H1 (cell line): Measurements from ENCODE around the gene GALNTL6. TPM values are rescaled to one million over a fixed set of nuclear protein-coding genes. Genes with fewer than 3 reads are reported as not detected.

Experiments
- CTCF ChIA-PET: fragments of 300-600 bp; sonication (Branson Sonifier 250); formaldehyde crosslinking; loops from one replicate; lab custom pipeline; 2021; ENCODE audit not compliant: partially characterized antibody; lab: Charles Lee
- POLR2A ChIA-PET: fragments of 300-600 bp; sonication (Branson Sonifier 250); formaldehyde crosslinking; loops from one replicate; lab custom pipeline; 2021; ENCODE audit warnings: inconsistent platforms; ENCODE audit not compliant: partially characterized antibody; lab: Charles Lee
- DNase-seq, 2 experiments: peaks; one replicate each; pipeline versions ENCODE4 v3.0.0 to v3.0.0-alpha.2; 2010 to 2022; ENCODE audit warnings: low spot score in 2 of 2, low read depth in 1 of 2, mixed read lengths in 1 of 2
- FAIRE-seq: peaks from 2 replicates; lab custom pipeline; 2011; peaks lifted over from hg19 to GRCh38; lab: Jason Lieb, UNC
- H2AFZ ChIP-seq: 2 replicates; pipeline ENCODE4 v1.8.1; 2012; ENCODE audit warnings: low read length, inconsistent platforms
- H2AK5ac ChIP-seq: 2 replicates; pipeline ENCODE4 v1.6.1; 2013; ENCODE audit warnings: low read depth, low read length
- H2BK120ac ChIP-seq: replicated peaks from 2 replicates; pipeline ENCODE3; 2013; ENCODE audit warnings: low read depth, low read length, inconsistent platforms
- H2BK12ac ChIP-seq: 2 replicates; pipeline ENCODE4 v1.6.1; 2013; ENCODE audit warnings: low read depth, low read length
- H2BK15ac ChIP-seq: 2 replicates; pipeline ENCODE4 v1.6.1; 2013; ENCODE audit warnings: low read length
- H2BK20ac ChIP-seq: 2 replicates; pipeline ENCODE4 v1.6.1; 2013; ENCODE audit warnings: low read length
- H2BK5ac ChIP-seq: 2 replicates; pipeline ENCODE4 v1.6.1; 2013; ENCODE audit warnings: low read depth, low read length
- H3K14ac ChIP-seq: 2 replicates; pipeline ENCODE4 v1.6.1; 2013; ENCODE audit warnings: inconsistent platforms; ENCODE audit not compliant: insufficient read length
- H3K18ac ChIP-seq: 2 replicates; pipeline ENCODE4 v1.6.1; 2013; ENCODE audit warnings: low read length; ENCODE audit errors: extremely low read depth
- H3K23ac ChIP-seq: 2 replicates; pipeline ENCODE4 v1.6.1; 2013; ENCODE audit warnings: inconsistent platforms; ENCODE audit not compliant: insufficient read length
- H3K23me2 ChIP-seq: 2 replicates; pipeline ENCODE4 v1.6.1; 2013; ENCODE audit warnings: low read depth, low read length
- H3K27ac ChIP-seq: 2 replicates; pipeline ENCODE4 v1.6.1; 2011; ENCODE audit warnings: low read depth, low read length, inconsistent platforms
- H3K27me3 ChIP-seq, 4 experiments: replicated peaks in 1 of 4; 1 replicate in 1 of 4; 2 replicates in 3 of 4; pipeline versions ENCODE4 v1.6.1 to v1.8.1; 2011 to 2013; ENCODE audit warnings: low read length in 3 of 4, mild to moderate bottlenecking in 3 of 4, inconsistent platforms in 2 of 4, mixed read lengths in 2 of 4, moderate library complexity in 1 of 4; ENCODE audit not compliant: control insufficient read depth in 3 of 4, insufficient read depth in 3 of 4; ENCODE audit errors: extremely low read depth in 1 of 4
- H3K36me3 ChIP-seq, 4 experiments: 2 replicates each; pipeline versions ENCODE4 v1.6.1 to v1.8.1; 2011 to 2013; ENCODE audit warnings: mild to moderate bottlenecking in 4 of 4, low read length in 3 of 4, moderate library complexity in 2 of 4, control low read depth in 1 of 4, inconsistent platforms in 1 of 4; ENCODE audit not compliant: insufficient read depth in 4 of 4, control insufficient read depth in 2 of 4
- H3K4ac ChIP-seq: replicated peaks from 2 replicates; pipeline ENCODE3; 2013; ENCODE audit warnings: low read length, low read depth, mixed read lengths, inconsistent platforms; ENCODE audit not compliant: insufficient read length
- H3K4me1 ChIP-seq, 4 experiments: replicated peaks in 1 of 4; 1 replicate in 1 of 4; 2 replicates in 3 of 4; pipeline versions ENCODE4 v1.6.1 to v1.8.1; 2011 to 2013; ENCODE audit warnings: low read length in 3 of 4, inconsistent platforms in 2 of 4, mixed read lengths in 1 of 4; ENCODE audit not compliant: insufficient read depth in 4 of 4, control insufficient read depth in 3 of 4
- H3K4me2 ChIP-seq, 2 experiments: 2 replicates each; pipeline versions ENCODE4 v1.6.1 to v1.8.1; 2011 to 2013; ENCODE audit warnings: low read depth in 2 of 2, low read length in 2 of 2, control low read depth in 1 of 2, inconsistent platforms in 1 of 2, mild to moderate bottlenecking in 1 of 2; ENCODE audit not compliant: insufficient read depth in 1 of 2
- H3K4me3 ChIP-seq, 4 experiments: fragments of 200-600, 300-600 bp in 1 of 4; sonication (generic), shearing (Covaris generic), sonication (Bioruptor Twin) in 1 of 4; 2 replicates each; pipeline versions ENCODE4 v1.5.1 to v1.8.1; 2011 to 2016; ENCODE audit warnings: low read length in 4 of 4, low read depth in 3 of 4, control low read depth in 2 of 4, inconsistent platforms in 2 of 4, mild to moderate bottlenecking in 2 of 4, mixed read lengths in 1 of 4, moderate library complexity in 1 of 4; ENCODE audit not compliant: insufficient read depth in 2 of 4; ENCODE audit errors: extremely low read depth in 1 of 4
- H3K56ac ChIP-seq: replicated peaks from 2 replicates; pipeline ENCODE3; 2013; ENCODE audit warnings: low read depth, mild to moderate bottlenecking, mixed read lengths, low read length, inconsistent platforms; ENCODE audit not compliant: insufficient read length
- H3K79me1 ChIP-seq: 2 replicates; pipeline ENCODE4 v1.6.1; 2013; ENCODE audit warnings: low read depth, low read length, control low read depth
- H3K79me2 ChIP-seq, 2 experiments: 2 replicates each; pipeline versions ENCODE4 v1.6.1 to v1.8.1; 2012 to 2013; ENCODE audit warnings: low read length in 2 of 2, mild to moderate bottlenecking in 2 of 2, inconsistent platforms in 1 of 2; ENCODE audit not compliant: insufficient read depth in 2 of 2, control insufficient read depth in 1 of 2
- H3K9ac ChIP-seq, 4 experiments: replicated peaks in 1 of 4; 1 replicate in 1 of 4; 2 replicates in 3 of 4; pipeline versions ENCODE4 v1.6.1 to v1.8.1; 2011 to 2013; ENCODE audit warnings: low read depth in 3 of 4, low read length in 3 of 4, control low read depth in 2 of 4, mild to moderate bottlenecking in 2 of 4, moderate library complexity in 2 of 4, inconsistent platforms in 1 of 4; ENCODE audit errors: extremely low read depth in 1 of 4
- H3K9me3 ChIP-seq, 2 experiments: 2 replicates each; pipeline versions ENCODE4 v1.6.1 to v1.8.1; 2012 to 2013; ENCODE audit warnings: mild to moderate bottlenecking in 2 of 2, moderate library complexity in 2 of 2, control low read depth in 1 of 2, inconsistent platforms in 1 of 2, low read depth in 1 of 2, low read length in 1 of 2, mixed read lengths in 1 of 2; ENCODE audit not compliant: insufficient read depth in 2 of 2
- H4K20me1 ChIP-seq, 2 experiments: replicated peaks in 1 of 2; 2 replicates each; pipeline versions ENCODE3 to v1.8.1; 2011 to 2013; ENCODE audit warnings: inconsistent platforms in 2 of 2, low read length in 2 of 2, mild to moderate bottlenecking in 1 of 2; ENCODE audit not compliant: insufficient read depth in 2 of 2, control insufficient read depth in 1 of 2
- H4K5ac ChIP-seq: 2 replicates; pipeline ENCODE4 v1.6.1; 2013; ENCODE audit warnings: low read length, low read depth, mixed read lengths, inconsistent platforms; ENCODE audit not compliant: insufficient read length
- H4K8ac ChIP-seq: 2 replicates; pipeline ENCODE4 v1.8.0; 2013; ENCODE audit warnings: mild to moderate bottlenecking, moderate library complexity, low read length, inconsistent platforms; ENCODE audit not compliant: insufficient read depth; ENCODE audit errors: extremely low read depth
- H4K91ac ChIP-seq: replicated peaks from 2 replicates; pipeline ENCODE3; 2013; ENCODE audit warnings: low read length, mixed read lengths, inconsistent platforms; ENCODE audit not compliant: insufficient read length
- EZH2 ChIP-seq: fragments of 200-600 bp; sonication (generic); IDR thresholded peaks from 2 replicates; pipeline ENCODE4 v1.7.1; 2012; ENCODE audit warnings: low read depth, mild to moderate bottlenecking, moderate library complexity, low read length, inconsistent platforms; ENCODE audit not compliant: severe bottlenecking
- GABPA ChIP-seq: IDR thresholded peaks from 2 replicates; pipeline ENCODE4 v1.6.1; 2011; ENCODE audit warnings: mild to moderate bottlenecking, low read length, moderate library complexity, borderline replicate concordance; ENCODE audit not compliant: insufficient read depth
- RAD21 ChIP-seq, 2 experiments: IDR thresholded peaks in 1 of 2; conservative IDR thresholded peaks in 1 of 2; 2 replicates each; pipeline ENCODE4 v1.6.1; 2011; ENCODE audit warnings: low read depth in 2 of 2, low read length in 2 of 2, improper control_type of control experiment in 1 of 2, inconsistent platforms in 1 of 2, mild to moderate bottlenecking in 1 of 2, moderate library complexity in 1 of 2
- RBBP5 ChIP-seq: IDR thresholded peaks from 2 replicates; pipeline ENCODE4 v1.7.1; 2012; ENCODE audit warnings: low read depth, mild to moderate bottlenecking, inconsistent platforms, low read length, moderate library complexity, borderline replicate concordance
- RNF2 ChIP-seq: fragments of 200-900, 300-1000 bp; sonication (generic); IDR thresholded peaks from 2 replicates; pipeline ENCODE4 v1.7.1; 2016; ENCODE audit warnings: borderline replicate concordance, low read depth, mild to moderate bottlenecking, antibody characterized with exemption, low read length; ENCODE audit not compliant: poor library complexity, severe bottlenecking; ENCODE audit errors: missing control alignments
- SUZ12 ChIP-seq: fragments of 200-600 bp; sonication (generic); IDR thresholded peaks from 2 replicates; pipeline ENCODE4 v1.6.1; 2012; ENCODE audit warnings: mild to moderate bottlenecking, inconsistent platforms, low read length, moderate library complexity, mixed read lengths
- TBP ChIP-seq: IDR thresholded peaks from 2 replicates; pipeline ENCODE4 v1.6.1; 2011; ENCODE audit warnings: low read depth, low read length, improper control_type of control experiment
- YY1 ChIP-seq: IDR thresholded peaks from 2 replicates; pipeline ENCODE4 v1.6.1; 2011; ENCODE audit warnings: low read depth, mild to moderate bottlenecking, low read length
- WGBS, 2 experiments: shearing (Covaris generic) in 1 of 2; methylation state at CpG; one replicate each; pipeline versions ENCODE4 v1.1.6 to v1.1.7; 2013 to 2015; ENCODE audit warnings: low lambda C conversion rate in 2 of 2, mixed read lengths in 2 of 2, inconsistent platforms in 1 of 2, low coverage in 1 of 2, missing lambda C conversion rate in 1 of 2; ENCODE audit not compliant: insufficient replicate concordance in 2 of 2, insufficient coverage in 1 of 2, insufficient read length in 1 of 2; ENCODE audit errors: extremely low coverage in 1 of 2, missing lambda C conversion rate in 1 of 2; 5-methylcytosine and 5-hydroxymethylcytosine counted together
- polyA plus RNA-seq, 7 experiments: library from polyadenylated mRNA; depleted of rRNA in 3 of 7; stranded (reverse) in 5 of 7; unstranded in 2 of 7; fragments of >200 nt in 5 of 7; fragments of 200-250 nt in 2 of 7; gene quantifications; 1 replicate in 5 of 7; 2 replicates in 1 of 7; 4 replicates in 1 of 7; pipeline versions ENCODE4 v1.2.1 to v1.2.3, GENCODE V29; 2011 to 2013; ENCODE audit warnings: missing spikeins in 2 of 7, mixed read lengths in 2 of 7
- total RNA-seq: library from RNA; stranded (reverse); fragmentation: NEBNext Ultra II Directional; extraction: Animal tissue kit (Norgen Biotek cat#: 25700); gene quantifications from 2 replicates; pipeline ENCODE4 v1.2.1, GENCODE V29; 2021
- TF ChIP-seq, protein P1 (sequence below), 3 experiments: IDR thresholded peaks; 1 replicate in 2 of 3; 2 replicates in 1 of 3; pipeline versions ENCODE4 v1.5.1 to v1.6.1; 2011; ENCODE audit warnings: low read length in 3 of 3, mild to moderate bottlenecking in 3 of 3, inconsistent platforms in 2 of 3, low read depth in 1 of 3, moderate library complexity in 1 of 3; ENCODE audit not compliant: insufficient read depth in 1 of 3; ENCODE audit errors: control extremely low read depth in 1 of 3

Gene GALNTL6
- total and polyA plus RNA-seq, 2 of the 8 experiments (the other 6 are each of a cell fraction or from before 2014, with no cell fraction given) = 0.03 to 0.32 TPM

DNA sequence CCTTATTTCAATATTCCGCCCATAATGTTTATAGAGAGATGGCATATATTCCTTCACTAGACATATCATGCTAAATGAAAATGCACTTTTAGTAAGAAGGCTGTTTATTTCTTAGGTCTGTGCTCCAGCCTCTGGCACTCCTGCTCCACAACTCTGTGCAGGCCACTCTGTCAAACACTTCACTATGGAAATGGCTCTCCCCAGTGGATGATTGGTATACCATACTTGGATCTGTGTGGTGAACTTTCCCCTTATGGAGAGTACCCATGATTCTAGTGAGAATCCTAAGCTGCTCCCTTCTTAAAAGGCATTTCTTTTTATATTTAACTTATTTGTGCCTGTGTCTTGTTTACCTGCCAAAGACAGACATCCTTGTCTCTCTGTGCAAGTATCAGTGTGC, 875.3 kb downstream of the GALNTL6 start:
- no peak overlapping the region for H3K14ac ChIP-seq
- H3K9ac ChIP-seq = no peak overlapping the region
- H3K18ac ChIP-seq = no peak overlapping the region
- no peak overlapping the region for H2BK5ac ChIP-seq
- H4K20me1 ChIP-seq = no peaks in the 10 kb centered on the region
- H3K36me3 ChIP-seq = no peaks in the 10 kb centered on the region
- H4K8ac ChIP-seq = no peak overlapping the region
- peaks cover 3 to 4% of the 10 kb centered on the region in 2 experiments; a peak in 3 of 4 replicates for H3K9me3 ChIP-seq
- no peak overlapping the region for H2AFZ ChIP-seq
- H3K79me2 ChIP-seq = no peaks in the 10 kb centered on the region
- H2BK12ac ChIP-seq = no peak overlapping the region
- no peak overlapping the region for H3K4me2 ChIP-seq
- H3K27ac ChIP-seq = no peak overlapping the region
- H3K56ac ChIP-seq = no peak overlapping the region
- no peak overlapping the region for H3K23ac ChIP-seq
- DNase-seq (no peak), FAIRE-seq (no peak)
- H2BK15ac ChIP-seq = no peak overlapping the region
- TF ChIP-seq GABPA (no peak), YY1 (no peak), RNF2 (no peak), RBBP5 (no peak), SUZ12 (no peak), EZH2 (no peak), RAD21 (IDR thresholded peaks at IDR 0.05 in 1 of 2, conservative IDR thresholded peaks at IDR 0.05 in 1 of 2; ENCODE audit: low read depth in 2 of 2, low read length in 2 of 2) (peak; percentile 52 to 63), TBP (no peak)
- TF ChIP-seq, protein P1, sequence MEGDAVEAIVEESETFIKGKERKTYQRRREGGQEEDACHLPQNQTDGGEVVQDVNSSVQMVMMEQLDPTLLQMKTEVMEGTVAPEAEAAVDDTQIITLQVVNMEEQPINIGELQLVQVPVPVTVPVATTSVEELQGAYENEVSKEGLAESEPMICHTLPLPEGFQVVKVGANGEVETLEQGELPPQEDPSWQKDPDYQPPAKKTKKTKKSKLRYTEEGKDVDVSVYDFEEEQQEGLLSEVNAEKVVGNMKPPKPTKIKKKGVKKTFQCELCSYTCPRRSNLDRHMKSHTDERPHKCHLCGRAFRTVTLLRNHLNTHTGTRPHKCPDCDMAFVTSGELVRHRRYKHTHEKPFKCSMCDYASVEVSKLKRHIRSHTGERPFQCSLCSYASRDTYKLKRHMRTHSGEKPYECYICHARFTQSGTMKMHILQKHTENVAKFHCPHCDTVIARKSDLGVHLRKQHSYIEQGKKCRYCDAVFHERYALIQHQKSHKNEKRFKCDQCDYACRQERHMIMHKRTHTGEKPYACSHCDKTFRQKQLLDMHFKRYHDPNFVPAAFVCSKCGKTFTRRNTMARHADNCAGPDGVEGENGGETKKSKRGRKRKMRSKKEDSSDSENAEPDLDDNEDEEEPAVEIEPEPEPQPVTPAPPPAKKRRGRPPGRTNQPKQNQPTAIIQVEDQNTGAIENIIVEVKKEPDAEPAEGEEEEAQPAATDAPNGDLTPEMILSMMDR (IDR thresholded peaks at IDR 0.05; ENCODE audit: control extremely low read depth in 1 of 3, insufficient read depth in 1 of 3, low read depth in 1 of 3, low read length in 3 of 3) = peak in 1 of 3 experiments; percentile 15; a peak in 1 of 4 replicates
- H3K4me3 ChIP-seq = no peak overlapping the region
- no peaks in the 10 kb centered on the region for H3K4me1 ChIP-seq
- H3K79me1 ChIP-seq = no peaks in the 10 kb centered on the region
- H2AK5ac ChIP-seq = no peak overlapping the region
- H3K4ac ChIP-seq = no peak overlapping the region
- H2BK20ac ChIP-seq = no peak overlapping the region
- 82% methylated on average over 1 of the region's 1 CpG; no CpG with 5 or more reads in 1 of the 2 experiments for WGBS, 2 experiments
- H4K91ac ChIP-seq = no peak overlapping the region
- H3K23me2 ChIP-seq = no peaks in the 10 kb centered on the region
- H4K5ac ChIP-seq = no peak overlapping the region
- POLR2A ChIA-PET = no interaction called here
- H2BK120ac ChIP-seq = no peak overlapping the region
- CTCF ChIA-PET = interaction anchor here (0.9 to 1.6 kb wide), 2 partner anchors 8 to 10 kb away, joined by 3 to 4 read pairs; no protein-coding TSS in a partner anchor
- H3K27me3 ChIP-seq = no peaks in the 10 kb centered on the region
